HEK293T (cell line): ENCODE measurements around the gene TK2.

Experiments
- CTCF ChIA-PET: fragments of 350-600 bp; formaldehyde crosslinking; extraction: SDS; loops from one replicate; lab custom pipeline; 2021; ENCODE audit warnings: antibody characterized with exemption, inconsistent platforms; lab: Yijun Ruan, JAX
- POLR2A ChIA-PET: fragments of 350-600 bp; formaldehyde crosslinking; extraction: SDS; loops from one replicate; lab custom pipeline; 2020; ENCODE audit warnings: antibody characterized with exemption, inconsistent platforms; lab: Yijun Ruan, JAX
- DNase-seq: peaks from one replicate; pipeline ENCODE4 v3.0.0; 2012; ENCODE audit warnings: mixed read lengths; ENCODE audit errors: extremely low spot score
- ARNT ChIP-seq: fragments of 450-650 bp; IDR thresholded peaks from 2 replicates; pipeline ENCODE4 v1.6.1; 2017; ENCODE audit warnings: mild to moderate bottlenecking
- BHLHE40 ChIP-seq: fragments of 450-650 bp; IDR thresholded peaks from 2 replicates; pipeline ENCODE4 v1.6.1; 2016; ENCODE audit warnings: mild to moderate bottlenecking, moderate library complexity, borderline replicate concordance
- CTBP1 ChIP-seq: fragments of 450-650 bp; IDR thresholded peaks from 2 replicates; pipeline ENCODE4 v1.6.1; 2016; ENCODE audit warnings: borderline replicate concordance
- ELF4 ChIP-seq: fragments of 450-650 bp; IDR thresholded peaks from 2 replicates; pipeline ENCODE4 v1.6.1; 2017; ENCODE audit warnings: antibody characterized with exemption
- FOXA1 ChIP-seq: fragments of 450-650 bp; IDR thresholded peaks from 2 replicates; pipeline ENCODE4 v1.6.1; 2016; ENCODE audit warnings: mild to moderate bottlenecking
- FOXK2 ChIP-seq: fragments of 450-650 bp; IDR thresholded peaks from 2 replicates; pipeline ENCODE4 v1.6.1; 2016; ENCODE audit warnings: mild to moderate bottlenecking
- FOXM1 ChIP-seq: fragments of 450-650 bp; IDR thresholded peaks from 2 replicates; pipeline ENCODE4 v1.6.1; 2017; ENCODE audit warnings: mild to moderate bottlenecking, borderline replicate concordance
- HDGF ChIP-seq: fragments of 450-650 bp; IDR thresholded peaks from 2 replicates; pipeline ENCODE4 v1.6.1; 2017; ENCODE audit warnings: antibody characterized with exemption, borderline replicate concordance
- L3MBTL2 ChIP-seq: fragments of 450-650 bp; conservative IDR thresholded peaks from 2 replicates; pipeline ENCODE4 v1.6.1; 2016; ENCODE audit warnings: mild to moderate bottlenecking
- LEF1 ChIP-seq: fragments of 450-650 bp; IDR thresholded peaks from 2 replicates; pipeline ENCODE4 v1.6.1; 2017; ENCODE audit warnings: mild to moderate bottlenecking, borderline replicate concordance
- NFRKB ChIP-seq: fragments of 450-650 bp; IDR thresholded peaks from 2 replicates; pipeline ENCODE4 v1.6.1; 2016; ENCODE audit warnings: mild to moderate bottlenecking, moderate library complexity
- PKNOX1 ChIP-seq: fragments of 450-650 bp; IDR thresholded peaks from 2 replicates; pipeline ENCODE4 v1.6.1; 2016
- SP1 ChIP-seq: fragments of 450-650 bp; IDR thresholded peaks from 2 replicates; pipeline ENCODE4 v1.6.1; 2017
- SUZ12 ChIP-seq: fragments of 450-650 bp; IDR thresholded peaks from 2 replicates; pipeline ENCODE4 v1.6.1; 2016; ENCODE audit warnings: mild to moderate bottlenecking
- TARDBP ChIP-seq: fragments of 450-650 bp; IDR thresholded peaks from 2 replicates; pipeline ENCODE4 v1.6.1; 2016
- ZNF384 ChIP-seq: fragments of 450-650 bp; IDR thresholded peaks from 2 replicates; pipeline ENCODE4 v1.6.1; 2016

The TK2 gene

DNA sequence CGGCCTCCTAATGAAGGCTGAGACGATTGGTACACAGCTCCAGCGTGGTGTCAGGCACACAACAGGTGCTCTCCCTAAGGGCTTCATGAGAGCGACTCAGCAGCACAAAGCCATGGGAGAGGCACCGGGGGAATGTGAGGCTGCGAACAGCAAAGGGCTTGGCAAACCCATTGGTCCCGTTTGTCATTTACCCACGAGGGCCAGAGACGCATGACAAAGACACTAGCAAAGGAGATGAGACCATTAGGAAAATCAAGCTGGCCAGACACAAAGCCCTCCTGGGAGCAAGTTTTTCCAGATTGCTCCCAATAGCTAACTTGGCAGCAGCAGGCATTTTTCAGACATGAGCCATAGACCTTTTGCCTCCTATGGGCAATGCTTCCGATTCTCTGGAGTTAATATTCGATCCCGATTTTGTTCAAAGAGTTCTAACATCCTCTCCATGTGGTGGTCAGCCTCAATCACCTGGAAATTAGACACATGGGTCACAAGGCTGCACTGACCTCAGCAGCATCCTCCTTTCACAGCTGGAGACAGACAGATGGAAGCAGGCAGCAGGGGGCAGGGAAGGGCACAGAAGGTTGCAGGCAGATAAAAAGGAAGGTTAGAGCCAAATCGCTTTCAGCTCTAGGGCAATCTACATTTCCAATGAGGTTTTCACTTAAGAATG, 38.2 kb downstream of the TK2 start:
- ChIA-PET POLR2A (interaction anchor here (0.7 kb wide), 1 partner anchor 57 kb away, joined by 4 read pairs; no protein-coding TSS in a partner anchor), CTCF (interaction anchor here (1.3 kb wide), 1 partner anchor 9 kb away, joined by 3 read pairs; no protein-coding TSS in a partner anchor)
- DNase-seq = no peak
- TF ChIP-seq NFRKB (no peak), PKNOX1 (no peak), ZNF384 (no peak), ARNT (no peak), FOXA1 (no peak), L3MBTL2 (no peak), FOXK2 (no peak), CTBP1 (no peak), LEF1 (no peak), TARDBP (no peak), FOXM1 (no peak)

DNA sequence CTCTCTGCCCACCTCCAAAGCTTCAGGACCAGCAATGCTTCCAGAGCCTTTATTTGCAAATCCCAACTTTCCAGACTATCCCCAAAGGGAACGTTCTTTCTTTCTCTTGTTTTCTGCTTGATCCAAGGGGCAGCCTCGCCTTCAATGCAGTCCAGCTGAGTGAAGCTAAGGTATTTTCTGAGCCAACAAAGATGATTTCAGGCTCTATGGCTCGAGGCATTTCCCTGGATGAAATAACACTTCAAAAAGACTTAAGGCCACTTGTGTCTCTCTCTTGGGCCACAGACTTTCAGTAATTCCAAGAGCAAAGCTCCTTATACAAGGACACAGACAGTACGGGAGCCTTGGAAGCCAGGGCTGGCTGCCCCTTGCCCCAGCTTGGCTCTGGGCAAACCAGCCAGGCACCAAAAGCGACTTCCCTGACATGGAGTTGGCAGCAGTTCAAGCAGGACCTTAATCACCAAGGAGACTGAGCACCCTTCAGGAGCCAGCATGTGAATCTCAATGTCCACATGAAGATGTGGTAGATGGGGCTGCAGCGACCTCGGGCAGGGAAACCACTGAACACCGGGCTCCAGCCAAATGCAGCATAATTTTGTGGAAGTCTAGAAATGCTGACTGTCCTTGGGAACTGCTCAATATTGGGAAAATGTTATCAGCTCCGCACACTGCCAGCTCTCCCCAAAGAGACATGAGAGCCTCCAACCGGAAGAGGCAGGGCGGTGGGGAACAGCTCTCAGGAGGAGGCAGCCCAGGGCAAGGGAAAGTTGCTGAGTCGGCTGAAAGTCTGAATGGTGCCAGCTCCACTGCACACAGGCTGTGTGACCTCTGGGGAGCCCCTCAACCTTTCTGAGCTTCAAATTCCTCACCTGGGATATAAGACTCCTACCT, 39.0 kb downstream of the TK2 start:
- no peak for DNase-seq
- ChIA-PET CTCF (no interaction called here), POLR2A (no interaction called here)
- TF ChIP-seq LEF1 = no peak
- no peak for TF ChIP-seq HDGF
- TF ChIP-seq SUZ12 = no peak
- TF ChIP-seq FOXK2 = no peak
- no peak for TF ChIP-seq L3MBTL2
- no peak for TF ChIP-seq TARDBP
- TF ChIP-seq PKNOX1 = no peak
- TF ChIP-seq ARNT = no peak
- TF ChIP-seq ELF4 = no peak
- TF ChIP-seq SP1 = no peak
- no peak for TF ChIP-seq FOXM1
- TF ChIP-seq CTBP1 = no peak
- TF ChIP-seq FOXA1 = no peak
- no peak for TF ChIP-seq NFRKB
- TF ChIP-seq BHLHE40 = no peak

DNA sequence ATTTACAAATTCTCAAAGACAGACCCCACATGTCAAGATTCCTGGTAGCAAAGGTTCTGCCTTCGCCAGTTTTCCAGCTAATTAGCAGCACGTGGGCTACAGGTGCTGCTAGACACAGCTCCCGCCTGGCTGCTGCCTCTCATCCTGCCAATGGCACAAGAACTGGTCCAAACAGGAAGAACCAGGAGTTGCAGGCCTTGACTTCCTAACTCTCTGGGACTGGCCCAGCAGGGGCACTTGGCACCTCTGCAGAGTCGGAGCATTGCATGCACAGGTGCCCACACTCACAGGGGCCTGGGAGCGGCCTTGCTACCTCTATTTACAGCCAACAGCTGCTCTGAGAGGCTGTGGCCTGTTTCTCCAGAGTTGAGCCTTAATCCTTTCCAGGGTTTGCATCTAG, 39.6 kb downstream of the TK2 start:
- DNase-seq = no peak
- ChIA-PET CTCF (no interaction called here), POLR2A (no interaction called here)
- TF ChIP-seq PKNOX1 (no peak), ELF4 (no peak), BHLHE40 (no peak), L3MBTL2 (no peak), ARNT (no peak), SP1 (no peak), FOXA1 (no peak), CTBP1 (no peak), ZNF384 (no peak), TARDBP (no peak), LEF1 (no peak), SUZ12 (no peak), HDGF (no peak), NFRKB (no peak), FOXK2 (no peak), FOXM1 (no peak)

- POLR2A ChIA-PET = no interaction called here
- CTCF ChIA-PET = no interaction called here
- DNase-seq = no peak
- no peak for TF ChIP-seq HDGF
- TF ChIP-seq LEF1 = no peak
- TF ChIP-seq FOXM1 = no peak
- TF ChIP-seq SUZ12 = no peak
- no peak for TF ChIP-seq ELF4
These were observed 40.3 kb downstream of the TK2 start for GRCh38 chr16:66509576-66509975.

DNA sequence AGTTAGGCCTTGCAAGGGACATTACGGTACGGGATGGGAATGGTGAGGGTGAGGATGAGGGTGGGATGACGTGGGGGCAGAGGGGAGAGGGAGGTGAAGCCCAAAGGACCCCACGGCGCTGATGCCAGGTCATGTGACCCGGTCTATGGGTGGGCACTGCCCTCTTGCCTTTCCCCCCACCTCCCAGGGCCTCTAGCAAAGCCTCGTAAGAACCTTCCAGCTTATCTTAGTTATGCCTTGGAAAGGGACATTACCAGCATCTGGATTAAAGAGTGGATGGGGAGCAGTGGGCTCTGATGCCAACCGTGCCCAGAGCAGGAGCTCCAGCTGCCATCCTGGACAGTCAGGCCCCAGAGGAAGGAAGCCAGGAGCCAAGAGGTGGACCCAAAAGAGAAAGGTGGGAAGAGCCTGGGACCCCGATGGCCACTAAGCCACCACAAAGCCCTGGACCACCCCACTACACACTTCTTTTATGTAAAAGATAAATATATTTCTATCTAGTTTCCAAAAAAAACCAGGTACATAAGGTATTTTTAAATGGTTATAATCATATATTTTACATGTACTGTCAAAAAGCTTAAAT, 40.9 kb downstream of the TK2 start:
- DNase-seq = no peak
- ChIA-PET CTCF (interaction anchor here (0.8 kb wide), 1 partner anchor 151 kb away, joined by 3 read pairs; no protein-coding TSS in a partner anchor), POLR2A (no interaction called here)
- no peak for TF ChIP-seq PKNOX1
- TF ChIP-seq NFRKB = no peak
- TF ChIP-seq SP1 = no peak
- no peak for TF ChIP-seq ELF4
- TF ChIP-seq CTBP1 = no peak
- TF ChIP-seq FOXA1 = no peak
- no peak for TF ChIP-seq LEF1
